ENCODE measurements around the gene AP3S2. TPM values are rescaled to one million over a fixed set of nuclear protein-coding genes. Genes with fewer than 3 reads are reported as not detected.
"Not testable (repeated sequence)": the region's sequence is repeated elsewhere in the genome, so short reads cannot be mapped to it uniquely, and the experiment has no call there.

The AP3S2 gene
- total and polyA plus RNA-seq, 2 experiments from 2014 or later = 31.0 to 50.2 TPM

- peak overlapping the region; percentile 85 for H3K27ac ChIP-seq
- peak; percentile 28 to 97 for DNase-seq (ENCODE audit: low read depth in 1 of 2, low spot score in 1 of 2)
- H3K36me3 ChIP-seq = peaks cover 20% of the 10 kb centered on the region
- TF ChIP-seq CTCF (IDR thresholded peaks at IDR 0.05; ENCODE audit: low read depth, low read length) = no peak
- H3K4me1 ChIP-seq (ENCODE audit: low read depth) = no peaks in the 10 kb centered on the region
- no peak overlapping the region for H3K4me3 ChIP-seq
- no peaks in the 10 kb centered on the region for H3K9me3 ChIP-seq (ENCODE audit: low read depth)
- H3K27me3 ChIP-seq = no peaks in the 10 kb centered on the region
These were observed 57.3 kb downstream of the AP3S2 start for GRCh38 chr15:89836267-89837133.

- Histone ChIP-seq H3K27ac (no peak overlapping the region), H3K36me3 (peaks cover 18% of the 10 kb centered on the region), H3K9me3 (ENCODE audit: low read depth) (no peaks in the 10 kb centered on the region)
These were observed 58.6 kb downstream of the AP3S2 start for GRCh38 chr15:89835176-89835564.

GRCh38 chr15:89834465-89835175 is 59.2 kb downstream of the AP3S2 start:
- not testable (repeated sequence) for DNase-seq (ENCODE audit: low read depth in 1 of 2, low spot score in 1 of 2); H3K9me3 ChIP-seq (ENCODE audit: low read depth); H3K27me3 ChIP-seq; H3K4me1 ChIP-seq (ENCODE audit: low read depth); H3K4me3 ChIP-seq; H3K27ac ChIP-seq
- H3K36me3 ChIP-seq = peaks cover 18% of the 10 kb centered on the region

More at GRCh38 chr15:89835176-89835564, 58.6 kb downstream of the AP3S2 start:
- Histone ChIP-seq H3K4me1 (ENCODE audit: low read depth) (no peaks in the 10 kb centered on the region), H3K27me3 (no peaks in the 10 kb centered on the region), H3K4me3 (no peak overlapping the region)
- no peak for TF ChIP-seq CTCF (IDR thresholded peaks at IDR 0.05; ENCODE audit: low read depth, low read length)
- DNase-seq (ENCODE audit: low read depth in 1 of 2, low spot score in 1 of 2) = no peak

GRCh38 chr15:89833966-89834365 is 59.8 kb downstream of the AP3S2 start:
- Histone ChIP-seq H3K36me3 (peaks cover 18% of the 10 kb centered on the region), H3K4me1 (ENCODE audit: low read depth) (peaks cover 6% of the 10 kb centered on the region), H3K27me3 (no peaks in the 10 kb centered on the region), H3K4me3 (no peak overlapping the region), H3K9me3 (ENCODE audit: low read depth) (no peaks in the 10 kb centered on the region), H3K27ac (no peak overlapping the region)
- no peak for TF ChIP-seq CTCF (IDR thresholded peaks at IDR 0.05; ENCODE audit: low read depth, low read length)
- DNase-seq (ENCODE audit: low read depth in 1 of 2, low spot score in 1 of 2) = no peak

GRCh38 chr15:89830639-89831038 is 63.2 kb downstream of the AP3S2 start:
- no peak for TF ChIP-seq CTCF (IDR thresholded peaks at IDR 0.05; ENCODE audit: low read depth, low read length)
- Histone ChIP-seq H3K36me3 (peaks cover 18% of the 10 kb centered on the region), H3K27me3 (no peaks in the 10 kb centered on the region), H3K9me3 (ENCODE audit: low read depth) (no peaks in the 10 kb centered on the region), H3K4me3 (no peak overlapping the region), H3K4me1 (ENCODE audit: low read depth) (peaks cover 16% of the 10 kb centered on the region), H3K27ac (no peak overlapping the region)
- no peak for DNase-seq (ENCODE audit: low read depth in 1 of 2, low spot score in 1 of 2)

Measured in cardiac muscle cell (in vitro differentiated cells and primary cell).